GM21528 (cell line): Measurements from ENCODE around the gene MBNL1.
"Not testable (repeated sequence)": the region's sequence is repeated elsewhere in the genome, so short reads cannot be mapped to it uniquely, and the experiment has no call there.

Experiments
- ATAC-seq: cut with Tn5 transposase; IDR thresholded peaks from one replicate; pipeline ENCODE4 v1.9.1; 2021; ENCODE audit warnings: mild to moderate bottlenecking, moderate library complexity; ENCODE audit not compliant: unreplicated experiment, low FRiP score

MBNL1 gene

GRCh38 chr3:152391671-152392070 lies 122.9 kb downstream of the MBNL1 start:
- ATAC-seq, result no peak

GRCh38 chr3:152392272-152392880 lies 123.6 kb downstream of the MBNL1 start:
- ATAC-seq, result no peak

DNA sequence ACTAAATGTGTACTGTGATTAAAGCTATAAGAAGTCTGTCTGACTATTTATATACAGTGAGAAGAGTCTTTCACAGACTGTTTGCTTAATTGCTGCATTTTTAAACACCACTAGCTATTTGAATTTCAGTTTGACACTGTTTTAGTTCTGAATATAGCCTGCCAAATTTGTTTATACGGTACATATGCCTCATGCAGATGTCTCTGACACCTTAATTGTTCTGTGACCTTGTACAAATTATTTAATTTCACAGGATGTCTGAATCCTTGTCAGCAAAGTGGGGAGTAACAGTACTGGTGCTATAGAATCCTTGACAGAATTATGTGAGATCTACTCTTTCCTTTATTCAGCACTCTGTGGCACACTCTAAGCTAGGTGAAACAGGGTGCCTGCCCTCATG lies 125.5 kb downstream of the MBNL1 start:
- no peak for ATAC-seq

DNA sequence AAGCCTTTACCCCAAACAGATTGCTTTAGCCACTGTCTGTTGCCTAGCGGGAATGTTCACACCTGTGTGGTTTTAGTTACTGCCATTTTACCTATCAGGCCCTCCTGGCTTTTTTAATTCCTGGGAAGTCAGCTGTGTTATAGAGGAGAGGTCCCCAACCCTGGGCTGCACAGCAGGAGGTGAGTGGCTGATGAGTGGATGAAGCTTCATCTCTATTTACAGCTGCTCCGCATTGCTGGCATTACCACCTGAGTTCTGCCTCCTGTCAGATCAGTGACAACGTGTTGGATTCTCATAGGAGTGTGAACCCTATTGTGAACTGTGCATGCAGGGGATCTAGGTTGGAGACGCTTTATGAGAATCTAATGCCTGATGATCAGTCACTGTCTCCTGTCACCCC lies 127.0 kb downstream of the MBNL1 start:
- no peak for ATAC-seq

- ATAC-seq, result no peak
Observed at GRCh38 chr3:152396867-152397266, 128.1 kb downstream of the MBNL1 start.

- ATAC-seq, result not testable (repeated sequence)
Observed at GRCh38 chr3:152397348-152397747, 128.6 kb downstream of the MBNL1 start.

GRCh38 chr3:152398495-152398894 lies 129.8 kb downstream of the MBNL1 start:
- no peak for ATAC-seq

DNA sequence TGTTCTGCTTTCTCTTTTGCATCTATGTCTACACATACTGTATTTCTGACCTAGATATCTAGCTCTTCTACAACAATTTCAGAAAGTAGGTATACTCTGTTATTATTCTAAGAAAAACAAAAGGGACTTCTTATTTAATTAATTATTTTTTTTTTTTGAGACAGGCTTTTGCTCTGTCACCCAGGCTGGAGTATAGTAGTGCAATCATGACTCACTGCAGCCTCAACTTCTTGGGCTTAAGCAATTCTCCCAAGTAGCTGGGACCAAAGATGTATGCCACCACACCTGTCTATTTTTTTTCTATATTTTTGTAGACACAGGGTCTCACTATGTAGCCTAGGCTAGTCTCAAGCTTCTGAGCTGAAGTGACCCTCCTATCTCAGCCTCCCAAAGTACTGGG lies 130.6 kb downstream of the MBNL1 start:
- no peak for ATAC-seq

- no peak for ATAC-seq
Observed at GRCh38 chr3:152400887-152401286, 132.2 kb downstream of the MBNL1 start.

- ATAC-seq, result no peak
Observed at GRCh38 chr3:152402695-152403451, 134.1 kb downstream of the MBNL1 start.

- no peak for ATAC-seq
Observed at GRCh38 chr3:152403632-152404066, 134.9 kb downstream of the MBNL1 start.

DNA sequence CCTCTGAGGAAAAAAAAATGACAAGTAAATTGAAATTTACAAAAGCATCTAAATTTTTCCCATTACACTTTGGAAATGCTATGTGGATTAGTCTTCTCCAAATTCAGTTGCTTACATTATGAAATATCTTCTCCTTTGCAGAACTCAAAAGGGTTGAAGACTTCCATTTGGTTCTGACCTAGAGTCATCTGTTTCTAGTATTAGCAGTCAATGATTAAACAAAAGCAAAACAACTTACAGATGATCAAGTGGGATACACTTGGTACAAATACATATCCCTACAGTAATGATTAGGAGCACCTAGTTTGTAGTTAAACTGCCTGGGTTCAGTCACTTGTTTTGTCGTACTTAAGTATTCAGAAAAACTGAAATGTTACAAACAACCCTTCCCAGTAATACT lies 136.2 kb downstream of the MBNL1 start:
- ATAC-seq, result no peak

GRCh38 chr3:152405915-152406802 lies 137.4 kb downstream of the MBNL1 start:
- ATAC-seq, result no peak

- ATAC-seq, result no peak
Observed at GRCh38 chr3:152413240-152413639, 144.5 kb downstream of the MBNL1 start.

GRCh38 chr3:152416808-152417580 lies 148.3 kb downstream of the MBNL1 start:
- ATAC-seq, result no peak

GRCh38 chr3:152419748-152420147 lies 151.0 kb downstream of the MBNL1 start:
- ATAC-seq, result no peak

DNA sequence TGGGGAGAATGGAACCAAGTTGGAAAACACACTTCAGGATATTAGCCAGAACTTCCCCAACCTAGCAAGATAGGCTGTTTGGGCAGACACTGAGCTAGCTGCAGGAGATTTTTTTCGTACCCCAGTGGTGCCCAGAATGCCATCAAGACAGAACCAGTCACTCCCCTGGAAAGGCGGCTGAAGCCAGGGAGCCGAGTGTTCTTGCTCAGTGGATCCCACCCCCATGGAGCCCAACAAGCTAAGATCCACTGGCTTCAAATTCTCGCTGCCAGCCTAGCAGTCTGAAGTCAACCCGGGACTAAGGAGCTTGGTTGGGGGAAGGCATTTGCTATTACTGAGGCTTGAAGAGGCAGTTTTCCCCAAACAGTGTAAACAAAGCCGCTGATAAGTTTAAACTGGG lies 152.4 kb downstream of the MBNL1 start:
- no peak for ATAC-seq

DNA sequence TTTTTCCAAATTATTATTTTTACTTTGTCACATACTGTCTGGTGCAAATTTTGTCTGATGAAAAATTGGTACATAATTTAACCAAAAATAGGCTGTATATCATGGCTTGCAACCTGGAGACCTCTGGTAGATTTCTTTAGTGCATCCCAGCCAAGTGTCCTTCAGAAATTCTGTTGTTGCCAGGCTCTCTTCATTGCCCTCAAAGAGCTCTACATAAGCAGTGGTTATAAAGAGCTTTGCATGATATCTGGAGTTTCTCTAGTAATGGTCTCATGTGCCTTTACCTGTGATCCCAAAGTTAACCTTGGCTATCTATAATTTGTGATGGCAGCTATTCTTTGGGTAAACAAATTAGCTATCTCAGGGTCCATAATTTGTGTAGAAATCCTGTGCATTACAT lies 157.7 kb downstream of the MBNL1 start:
- no peak for ATAC-seq

DNA sequence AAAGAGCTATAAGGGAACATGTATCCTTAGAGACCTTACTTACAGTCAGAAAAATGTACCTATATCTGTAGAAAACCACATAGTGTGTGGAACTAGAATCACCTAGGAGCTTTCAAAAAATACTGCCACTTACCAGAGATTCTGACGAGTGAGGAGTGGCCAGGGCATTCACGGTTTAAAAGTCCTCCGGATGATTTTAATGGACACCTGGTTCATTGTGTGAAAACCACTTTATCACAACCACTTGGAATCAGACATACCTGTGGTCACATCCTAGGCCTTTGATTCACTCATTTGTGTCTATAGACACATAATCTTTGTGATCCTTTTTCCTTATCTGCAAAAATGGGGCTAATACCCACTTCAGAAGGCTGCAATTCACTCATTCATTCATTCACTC lies 159.8 kb downstream of the MBNL1 start:
- no peak for ATAC-seq

DNA sequence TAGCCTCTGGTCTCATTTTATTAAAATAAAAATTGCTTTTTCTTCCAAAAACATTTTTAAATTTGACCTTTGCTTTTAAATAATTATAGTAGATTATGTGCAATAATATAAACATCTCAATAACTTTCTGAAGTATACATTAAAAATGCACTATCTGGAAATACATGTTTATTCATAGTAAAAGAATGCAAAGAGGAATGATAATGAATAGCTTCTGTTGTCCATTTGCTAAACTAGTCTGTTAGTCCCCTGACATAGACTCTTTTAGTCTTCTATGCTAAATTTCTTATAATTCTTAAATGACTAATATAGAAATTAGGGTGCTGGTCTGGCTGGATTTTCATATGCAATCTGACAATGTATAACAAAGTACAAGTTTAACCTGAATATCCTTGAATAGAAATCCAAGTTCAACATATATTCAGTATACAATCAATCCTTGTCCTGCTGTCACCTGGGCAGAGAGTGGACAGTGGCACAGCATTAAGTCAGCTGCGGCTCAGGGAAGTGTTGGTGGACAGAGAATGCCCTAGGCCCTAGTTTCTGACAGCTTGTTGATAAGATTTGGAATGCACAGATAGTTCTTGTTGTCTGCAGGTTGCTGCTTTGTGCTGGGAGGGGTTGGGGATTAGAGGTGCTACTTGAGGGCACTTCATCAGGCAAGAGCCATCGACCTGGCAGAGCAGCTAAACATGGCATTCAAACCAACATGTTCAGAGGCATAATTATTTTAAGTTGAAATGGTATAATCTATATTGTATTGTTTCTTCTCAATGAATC lies 161.7 kb downstream of the MBNL1 start:
- no peak for ATAC-seq
